ENCODE measurements around the gene SCO2. TPM values are rescaled to one million over a fixed set of nuclear protein-coding genes. Genes with fewer than 3 reads are reported as not detected.
A peak's percentile ranks its signal among the peaks of the same experiment; 100 is the strongest.

SCO2 gene, protein sequence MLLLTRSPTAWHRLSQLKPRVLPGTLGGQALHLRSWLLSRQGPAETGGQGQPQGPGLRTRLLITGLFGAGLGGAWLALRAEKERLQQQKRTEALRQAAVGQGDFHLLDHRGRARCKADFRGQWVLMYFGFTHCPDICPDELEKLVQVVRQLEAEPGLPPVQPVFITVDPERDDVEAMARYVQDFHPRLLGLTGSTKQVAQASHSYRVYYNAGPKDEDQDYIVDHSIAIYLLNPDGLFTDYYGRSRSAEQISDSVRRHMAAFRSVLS
- 1 to 10 TPM; 1.9 to 6.6 (median 4.3) TPM for total RNA-seq

DNA sequence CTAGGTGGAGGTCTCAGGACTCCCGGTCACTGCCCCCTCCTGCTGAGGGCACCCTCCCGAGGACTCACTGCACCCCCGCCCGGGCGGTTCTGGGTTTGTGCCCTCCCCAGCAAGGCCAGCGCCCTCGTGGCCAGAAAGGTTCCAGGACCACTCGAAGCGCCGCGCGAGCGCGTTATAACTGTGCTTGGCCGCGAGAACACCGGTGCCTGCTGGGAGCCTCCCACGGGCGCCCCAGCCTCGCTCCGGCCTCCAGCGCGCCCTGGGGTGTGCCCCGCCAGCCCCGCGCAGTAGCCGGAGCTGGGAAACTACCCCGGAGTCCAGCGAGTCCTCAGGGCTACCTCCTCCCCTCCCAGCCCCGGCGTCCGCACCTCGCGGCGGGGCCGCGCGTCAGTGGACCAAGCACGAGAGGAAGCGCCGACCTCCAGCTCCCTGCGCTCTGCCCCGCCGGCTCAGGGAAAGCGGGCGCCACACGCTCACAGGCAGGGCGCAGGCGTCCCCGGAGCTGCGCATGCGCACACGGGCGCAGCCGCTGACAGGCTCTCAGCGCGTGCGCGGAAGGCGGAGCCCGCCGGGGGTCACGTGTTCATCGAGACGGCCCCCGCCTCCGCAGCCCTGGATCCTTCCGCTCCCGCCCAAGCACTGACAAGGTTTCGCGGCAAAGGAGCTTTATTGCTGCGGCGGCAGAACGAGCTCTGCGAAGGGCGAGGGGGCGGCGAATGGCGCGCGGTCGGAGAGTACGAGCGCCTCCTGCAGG, at the start of gene SCO2:
SCO2 (minus strand) TSS at position 495 of the 754 bp plus-strand sequence. CDS start 1,187 bp downstream, outside the sequence.
- H3K27ac ChIP-seq: peak within 1 kb of the TSS; percentile 88 to 92
- no peaks in the 10 kb centered on the region for H3K27me3 ChIP-seq
- intact Hi-C loops (cut with DNase I; ENCODE audit: low total_unique reads): loop anchor here (5.0 kb wide), 1 partner anchor 57 kb away; the partner anchor contains the start of gene CHKB
- peaks cover 10 to 12% of the 10 kb centered on the region in 2 donors for H3K4me1 ChIP-seq
- TF ChIP-seq, protein P1, sequence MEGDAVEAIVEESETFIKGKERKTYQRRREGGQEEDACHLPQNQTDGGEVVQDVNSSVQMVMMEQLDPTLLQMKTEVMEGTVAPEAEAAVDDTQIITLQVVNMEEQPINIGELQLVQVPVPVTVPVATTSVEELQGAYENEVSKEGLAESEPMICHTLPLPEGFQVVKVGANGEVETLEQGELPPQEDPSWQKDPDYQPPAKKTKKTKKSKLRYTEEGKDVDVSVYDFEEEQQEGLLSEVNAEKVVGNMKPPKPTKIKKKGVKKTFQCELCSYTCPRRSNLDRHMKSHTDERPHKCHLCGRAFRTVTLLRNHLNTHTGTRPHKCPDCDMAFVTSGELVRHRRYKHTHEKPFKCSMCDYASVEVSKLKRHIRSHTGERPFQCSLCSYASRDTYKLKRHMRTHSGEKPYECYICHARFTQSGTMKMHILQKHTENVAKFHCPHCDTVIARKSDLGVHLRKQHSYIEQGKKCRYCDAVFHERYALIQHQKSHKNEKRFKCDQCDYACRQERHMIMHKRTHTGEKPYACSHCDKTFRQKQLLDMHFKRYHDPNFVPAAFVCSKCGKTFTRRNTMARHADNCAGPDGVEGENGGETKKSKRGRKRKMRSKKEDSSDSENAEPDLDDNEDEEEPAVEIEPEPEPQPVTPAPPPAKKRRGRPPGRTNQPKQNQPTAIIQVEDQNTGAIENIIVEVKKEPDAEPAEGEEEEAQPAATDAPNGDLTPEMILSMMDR (IDR thresholded peaks at IDR 0.05): peak in 2 of 3 donors; percentile 26 to 41
- TF ChIP-seq POLR2A (IDR thresholded peaks at IDR 0.05): peak; percentile 47
- TF ChIP-seq POLR2AphosphoS5 (IDR thresholded peaks at IDR 0.05): peak; percentile 62 to 79 (median 73)
- no peaks in the 10 kb centered on the region for H3K9me3 ChIP-seq
- H3K36me3 ChIP-seq: peaks cover 13% of the 10 kb centered on the region
- peak within 1 kb of the TSS; percentile 52 to 91 (median 81) for H3K4me3 ChIP-seq
- peak; percentile 94 to 96 for DNase-seq (ENCODE audit: low spot score in 2 of 2)

DNA sequence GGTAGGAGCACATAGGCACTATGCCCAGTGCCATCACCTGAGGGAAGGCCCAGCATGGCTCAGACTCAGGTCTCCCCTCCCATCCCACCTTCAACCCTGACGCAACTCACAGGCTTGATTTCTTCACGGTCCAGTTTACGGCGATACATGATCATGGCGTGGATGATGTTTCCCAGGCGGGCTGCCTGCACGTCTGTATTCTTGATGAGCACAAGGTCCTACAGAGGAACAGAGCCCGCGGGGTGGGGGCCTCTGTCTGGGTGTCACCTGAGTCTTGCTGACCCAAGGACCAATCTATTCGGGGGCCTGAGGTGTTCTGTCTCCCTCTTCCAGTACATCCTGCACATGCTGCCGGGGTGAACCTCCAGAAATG, 49.0 kb upstream of the SCO2 start:
- Histone ChIP-seq H3K36me3 (peaks cover 11% of the 10 kb centered on the region), H3K4me1 (no peaks in the 10 kb centered on the region), H3K27ac (no peak overlapping the region), H3K27me3 (no peaks in the 10 kb centered on the region), H3K9me3 (no peaks in the 10 kb centered on the region), H3K4me3 (no peak overlapping the region)
- no peak for TF ChIP-seq POLR2AphosphoS5 (IDR thresholded peaks at IDR 0.05)
- intact Hi-C loops (cut with DNase I; ENCODE audit: low total_unique reads): no loop called here
- DNase-seq (ENCODE audit: low spot score in 2 of 2): no peak

DNA sequence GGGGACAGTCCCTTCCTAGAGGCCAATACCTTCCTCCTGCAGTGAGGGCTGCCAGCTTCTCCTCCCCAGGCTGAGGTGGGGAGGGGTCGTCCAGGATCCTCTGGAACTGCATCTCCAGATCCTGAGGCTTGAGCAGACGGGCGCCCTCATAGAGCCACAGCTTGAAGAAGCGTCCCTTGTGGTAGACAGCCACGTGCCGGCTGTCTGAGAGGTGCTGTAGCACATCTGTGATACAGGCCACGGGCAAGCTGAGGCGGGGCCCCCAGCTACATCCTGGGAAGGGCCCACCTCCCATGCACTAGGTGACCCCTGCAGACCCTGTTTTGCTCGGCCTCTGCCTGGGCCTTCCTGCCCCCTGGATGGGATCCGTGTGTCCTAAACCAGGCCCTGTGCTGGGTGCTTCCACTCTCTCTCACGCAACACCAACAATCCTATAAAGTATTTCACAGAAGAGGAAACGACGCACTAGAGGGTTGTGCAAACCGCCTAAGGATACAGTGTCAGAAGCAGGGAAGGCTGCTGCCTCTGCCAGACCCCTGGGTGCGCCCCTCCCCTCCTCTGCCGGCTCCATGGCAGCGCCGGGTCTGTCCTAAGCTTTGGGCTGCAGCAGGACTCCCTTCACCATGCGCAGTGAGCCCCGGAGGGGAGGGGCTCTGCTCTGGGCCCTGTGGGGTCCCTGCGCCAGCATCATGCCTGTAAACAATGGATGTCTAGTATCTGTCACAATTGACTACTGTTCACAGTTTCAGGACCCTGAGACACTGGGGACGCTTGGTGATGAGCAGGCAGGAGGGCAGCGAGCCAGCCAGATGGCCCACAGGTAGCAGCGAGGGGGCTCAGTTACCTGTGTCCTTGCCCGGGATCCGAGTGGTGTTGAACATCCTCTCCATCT, 48.3 kb upstream of the SCO2 start:
- no peaks in the 10 kb centered on the region for H3K4me1 ChIP-seq
- TF ChIP-seq POLR2AphosphoS5 (IDR thresholded peaks at IDR 0.05): no peak
- TF ChIP-seq POLR2A (IDR thresholded peaks at IDR 0.05): no peak
- TF ChIP-seq, protein P1 (IDR thresholded peaks at IDR 0.05): no peak
- intact Hi-C loops (cut with DNase I; ENCODE audit: low total_unique reads): no loop called here
- peaks cover 11% of the 10 kb centered on the region for H3K36me3 ChIP-seq
- H3K9me3 ChIP-seq: no peaks in the 10 kb centered on the region
- H3K4me3 ChIP-seq: no peak overlapping the region
- DNase-seq (ENCODE audit: low spot score in 2 of 2): no peak
- H3K27ac ChIP-seq: no peak overlapping the region
- H3K27me3 ChIP-seq: no peaks in the 10 kb centered on the region

DNA sequence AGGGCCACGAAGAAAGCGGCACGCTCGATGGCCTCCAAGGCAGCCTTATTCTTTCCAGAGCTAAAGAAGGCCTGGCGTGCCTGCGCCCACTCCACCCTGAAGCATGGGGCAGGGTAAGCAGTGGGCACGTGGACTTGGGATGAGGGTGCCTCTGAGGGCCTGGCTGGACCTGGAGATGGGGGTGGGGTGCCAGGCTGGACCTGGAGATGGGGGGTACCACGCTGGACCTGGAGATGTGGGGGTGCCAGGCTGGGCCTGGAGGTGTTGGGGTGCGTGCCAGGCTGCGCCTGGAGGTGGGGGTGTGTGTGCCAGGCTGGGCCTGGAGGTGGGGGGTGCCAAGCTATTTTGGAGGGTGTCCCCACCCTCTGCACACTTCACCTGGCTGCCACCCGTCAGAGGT, 47.6 kb upstream of the SCO2 start:
- H3K4me1 ChIP-seq: no peaks in the 10 kb centered on the region
- H3K4me3 ChIP-seq: no peak overlapping the region
- TF ChIP-seq POLR2A (IDR thresholded peaks at IDR 0.05) (no peak), POLR2AphosphoS5 (IDR thresholded peaks at IDR 0.05) (no peak)
- TF ChIP-seq, protein P1 (IDR thresholded peaks at IDR 0.05): no peak
- no peak overlapping the region for H3K27ac ChIP-seq
- peaks cover 11% of the 10 kb centered on the region for H3K36me3 ChIP-seq
- H3K27me3 ChIP-seq: no peaks in the 10 kb centered on the region
- intact Hi-C loops (cut with DNase I; ENCODE audit: low total_unique reads): no loop called here
- no peak for DNase-seq (ENCODE audit: low spot score in 2 of 2)
- H3K9me3 ChIP-seq: no peaks in the 10 kb centered on the region

Data from breast epithelium (tissue), 4 donors.